SKM-1 (cell line): Measurements from ENCODE around the gene DARS1.
"Not testable (repeated sequence)": the region's sequence is repeated elsewhere in the genome, so short reads cannot be mapped to it uniquely, and the experiment has no call there.

Source experiments
- DNase-seq: peaks from one replicate; lab custom pipeline; 2025; ENCODE audit not compliant: unreplicated experiment; lab: John Stamatoyannopoulos, UW

The DARS1 gene

GRCh38 chr2:135985826-135986393 lies 484 bp upstream of the DARS1 start:
- peak; percentile 73 for DNase-seq

- DNase-seq, result no peak
Observed at GRCh38 chr2:135984199-135985017, 1.0 kb downstream of the DARS1 start.

- DNase-seq, result no peak
Observed at GRCh38 chr2:135980434-135981079, 4.9 kb downstream of the DARS1 start.

GRCh38 chr2:135975702-135976101 lies 9.7 kb downstream of the DARS1 start:
- no peak for DNase-seq

- DNase-seq, result no peak
Observed at GRCh38 chr2:135974036-135974435, 11.4 kb downstream of the DARS1 start.

GRCh38 chr2:135969655-135970387 lies 15.6 kb downstream of the DARS1 start:
- no peak for DNase-seq

- no peak for DNase-seq
Observed at GRCh38 chr2:135965756-135966155, 19.7 kb downstream of the DARS1 start.

GRCh38 chr2:135964404-135964803 lies 21.0 kb downstream of the DARS1 start:
- not testable (repeated sequence) for DNase-seq

GRCh38 chr2:135963841-135964240 lies 21.6 kb downstream of the DARS1 start:
- no peak for DNase-seq

- no peak for DNase-seq
Observed at GRCh38 chr2:135962366-135963123, 22.9 kb downstream of the DARS1 start.

GRCh38 chr2:135960656-135961551 lies 24.5 kb downstream of the DARS1 start:
- DNase-seq, result no peak

GRCh38 chr2:135960150-135960549 lies 25.3 kb downstream of the DARS1 start:
- DNase-seq, result no peak

GRCh38 chr2:135958927-135959326 lies 26.5 kb downstream of the DARS1 start:
- DNase-seq, result not testable (repeated sequence)

GRCh38 chr2:135954020-135954601 lies 31.3 kb downstream of the DARS1 start:
- no peak for DNase-seq

- no peak for DNase-seq
Observed at GRCh38 chr2:135952891-135953290, 32.5 kb downstream of the DARS1 start.

GRCh38 chr2:135951041-135951583 lies 34.3 kb downstream of the DARS1 start:
- no peak for DNase-seq

GRCh38 chr2:135949451-135950234 lies 35.8 kb downstream of the DARS1 start:
- no peak for DNase-seq

GRCh38 chr2:135948642-135949355 lies 36.6 kb downstream of the DARS1 start:
- DNase-seq, result no peak
